A375 (cell line): ENCODE results near the gene IFI30. TPM values are rescaled to one million over a fixed set of nuclear protein-coding genes. Genes with fewer than 3 reads are reported as not detected.

Source experiments
- small RNA-seq: library from RNA; depleted of rRNA; stranded (forward); fragments of <200 nt; gene quantifications from one replicate; pipeline ENCODE3, GENCODE V24; 2014
- total RNA-seq: library from RNA; depleted of rRNA; stranded (reverse); fragments of >200 nt; shearing (Covaris generic); gene quantifications from 2 replicates; pipeline ENCODE4 v1.2.3, GENCODE V29; 2014; rRNA removed

Gene IFI30
- 26.7 and 37.5 TPM in 2 replicates for total RNA-seq

GRCh38 chr19:18173572-18174288 lies at the start of gene IFI30:
Gene IFI30, plus strand, starts transcription at chr19:18173813. Its CDS starts 29 bp downstream, at chr19:18173842.

GRCh38 chr19:18152817-18153555 lies 20.6 kb upstream of the IFI30 start, which contains the start of gene PIK3R2:
Gene PIK3R2, plus strand, starts transcription at chr19:18153163. Its CDS starts 2,717 bp downstream, at chr19:18155880.

GRCh38 chr19:18192673-18193387 lies 19.2 kb downstream of the IFI30 start, which contains the start of gene MPV17L2:
Gene MPV17L2, plus strand, starts transcription at chr19:18193218. Its CDS starts 64 bp downstream, at chr19:18193282.

GRCh38 chr19:18203863-18204393 lies 30.3 kb downstream of the IFI30 start, which contains the start of gene RAB3A:
Gene RAB3A, minus strand, starts transcription at chr19:18204042. Its CDS starts 1,302 bp downstream, at chr19:18202740.

GRCh38 chr19:18225702-18226468 lies 52.3 kb downstream of the IFI30 start, which contains the start of gene PDE4C:
Gene PDE4C, minus strand, starts transcription at chr19:18226438. Its CDS starts 23 bp downstream, at chr19:18226415.

Small RNA genes lying within 50 kb of the gene (small RNA-seq; reads per million reads assigned to genes)
- not detected for gene IFI30

Other genes starting within 250 kb of the IFI30 start
- gene CCDC124, start 240.8 kb upstream of the IFI30 start, total RNA-seq = 109 and 144 TPM in 2 replicates
- gene KCNN1, start 206.7 kb upstream of the IFI30 start, total RNA-seq = 1.2 and 2.1 TPM in 2 replicates
- 28.7 and 31.9 TPM in 2 replicates for gene ARRDC2, start 165.6 kb upstream of the IFI30 start, total RNA-seq
- 0.48 and 0.64 TPM in 2 replicates for gene IL12RB1, start 86.9 kb upstream of the IFI30 start, total RNA-seq
- gene MAST3, start 76.0 kb upstream of the IFI30 start, total RNA-seq = 3.5 and 5.5 TPM in 2 replicates
- gene PIK3R2, start 20.6 kb upstream of the IFI30 start, total RNA-seq = 24.1 and 36.7 TPM in 2 replicates
- 20.6 and 27.2 TPM in 2 replicates for gene MPV17L2, start 19.4 kb downstream of the IFI30 start, total RNA-seq
- gene RAB3A, start 30.2 kb downstream of the IFI30 start, total RNA-seq = 2.9 and 4.9 TPM in 2 replicates
- 0.05 TPM in 1 of 2 replicates, not detected in the other for gene PDE4C, start 52.6 kb downstream of the IFI30 start, total RNA-seq
- 0.34 and 0.94 TPM in 2 replicates for gene IQCN, start 100.6 kb downstream of the IFI30 start, total RNA-seq
- gene JUND, start 107.8 kb downstream of the IFI30 start, total RNA-seq = 238 and 267 TPM in 2 replicates
- 562 and 580 TPM in 2 replicates for gene LSM4, start 149.3 kb downstream of the IFI30 start, total RNA-seq
- gene PGPEP1, start 166.8 kb downstream of the IFI30 start, total RNA-seq = 14.8 and 15.8 TPM in 2 replicates
- 32.1 and 48.4 TPM in 2 replicates for gene GDF15, start 212.3 kb downstream of the IFI30 start, total RNA-seq
- 0.15 TPM in 1 of 2 replicates, not detected in the other for gene LRRC25, start 223.8 kb downstream of the IFI30 start, total RNA-seq
- gene SSBP4, start 245.6 kb downstream of the IFI30 start, total RNA-seq = 135 and 183 TPM in 2 replicates